Body of pancreas (tissue), 4 donors: ENCODE measurements around the gene CNTRL.

Experiments
- CTCF ChIP-seq, 7 experiments: fragments of 450-650 bp in 4 of 7; fragments of 200-600 bp in 3 of 7; sonication (generic) in 3 of 7; IDR thresholded peaks; one replicate each; pipeline ENCODE4 v1.5.1; 2016 to 2019; ENCODE audit warnings: antibody characterized with exemption in 7 of 7
- POLR2A ChIP-seq, 3 donors: fragments of 450-650 bp; IDR thresholded peaks; one replicate each; pipeline ENCODE4 v1.6.1; 2016; ENCODE audit warnings: antibody characterized with exemption in 3 of 3, mild to moderate bottlenecking in 2 of 3

DNA sequence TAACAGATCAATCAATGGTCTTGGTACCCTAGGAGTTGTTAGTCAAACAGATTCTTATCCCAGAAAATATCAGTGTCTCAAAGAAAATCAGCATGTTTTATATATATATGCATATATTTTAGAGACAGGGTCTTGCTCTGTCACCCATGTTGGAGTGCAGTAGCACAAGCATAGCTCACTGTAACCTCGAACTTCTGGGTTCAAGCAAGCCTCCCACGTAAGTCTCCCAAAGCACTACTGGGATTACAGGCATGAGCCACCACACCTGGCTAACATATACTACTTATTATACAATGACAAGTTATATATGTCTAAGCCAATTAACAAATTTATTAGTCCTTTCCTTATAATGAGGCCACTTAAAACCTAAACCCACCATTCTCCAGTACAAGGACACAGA lies 116.5 kb downstream of the CNTRL start:
- TF ChIP-seq CTCF (IDR thresholded peaks at IDR 0.05) (no peak), POLR2A (IDR thresholded peaks at IDR 0.05) (no peak)
